Measurements from ENCODE around the gene CD40LG.

DNA sequence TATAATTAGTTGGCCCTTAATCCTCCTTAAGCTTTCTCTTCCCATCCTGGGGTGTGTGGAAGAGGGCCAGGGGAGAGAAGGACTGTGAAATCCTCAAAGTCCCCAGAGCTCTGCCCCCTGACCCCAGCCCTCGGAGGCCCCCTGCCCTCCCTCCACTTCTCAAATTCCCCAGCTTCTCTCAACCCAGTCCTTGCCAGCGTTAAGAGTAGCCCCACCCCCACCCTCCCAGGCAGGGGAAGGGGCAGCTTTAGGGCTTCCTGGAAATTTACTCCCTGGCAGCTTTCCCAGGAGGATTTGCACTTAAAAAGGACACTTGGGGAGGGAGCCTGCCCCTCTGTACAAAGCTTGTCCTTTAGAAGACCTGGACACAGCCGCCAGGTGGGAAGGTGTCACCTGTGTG, 11.8 kb upstream of the CD40LG start:
- no peak for TF ChIP-seq CTCF (conservative IDR thresholded peaks at IDR 0.05; ENCODE audit: low read depth, low read length)
- TF ChIP-seq EZH2 (IDR thresholded peaks at IDR 0.05; ENCODE audit: low read length, unreplicated experiment): no peak
